GM18951 (cell line): ENCODE data around the gene BRIP1.

Source experiments
- POLR2A ChIP-seq: IDR thresholded peaks from 4 replicates; pipeline ENCODE4 v1.6.1; 2011; ENCODE audit warnings: mild to moderate bottlenecking; ENCODE audit not compliant: insufficient read length, insufficient read depth; ENCODE audit errors: extremely low read depth
- in situ Hi-C: fragments of 300-500 bp; cut with MboI; formaldehyde crosslinking; loops from one replicate; pipeline ENCODE4 v1.12.0; 2022; ENCODE audit warnings: low sequenced_read_pairs, mixed read lengths, inconsistent platforms; ENCODE audit not compliant: unreplicated experiment

BRIP1 gene

DNA sequence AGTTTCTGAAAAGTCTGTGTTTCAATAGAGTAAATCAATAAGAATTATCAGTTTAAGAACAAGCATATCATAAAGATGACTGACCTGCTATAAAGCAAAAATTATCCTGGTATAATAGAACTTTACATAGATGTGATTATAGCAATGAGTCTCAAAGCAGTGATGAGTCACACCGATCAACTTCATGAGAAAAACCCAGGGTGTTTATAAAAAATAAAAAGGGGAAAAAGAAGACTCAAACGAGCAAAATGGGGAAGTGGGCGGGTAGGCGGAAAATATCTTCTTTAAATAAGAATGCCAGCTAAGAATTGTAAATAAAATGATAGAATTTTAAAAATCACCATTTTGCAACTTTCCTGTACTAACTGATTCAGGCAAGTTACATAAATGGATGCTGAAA, 46.8 kb downstream of the BRIP1 start:
- TF ChIP-seq POLR2A = no peak
- in situ Hi-C loops = no loop called here

DNA sequence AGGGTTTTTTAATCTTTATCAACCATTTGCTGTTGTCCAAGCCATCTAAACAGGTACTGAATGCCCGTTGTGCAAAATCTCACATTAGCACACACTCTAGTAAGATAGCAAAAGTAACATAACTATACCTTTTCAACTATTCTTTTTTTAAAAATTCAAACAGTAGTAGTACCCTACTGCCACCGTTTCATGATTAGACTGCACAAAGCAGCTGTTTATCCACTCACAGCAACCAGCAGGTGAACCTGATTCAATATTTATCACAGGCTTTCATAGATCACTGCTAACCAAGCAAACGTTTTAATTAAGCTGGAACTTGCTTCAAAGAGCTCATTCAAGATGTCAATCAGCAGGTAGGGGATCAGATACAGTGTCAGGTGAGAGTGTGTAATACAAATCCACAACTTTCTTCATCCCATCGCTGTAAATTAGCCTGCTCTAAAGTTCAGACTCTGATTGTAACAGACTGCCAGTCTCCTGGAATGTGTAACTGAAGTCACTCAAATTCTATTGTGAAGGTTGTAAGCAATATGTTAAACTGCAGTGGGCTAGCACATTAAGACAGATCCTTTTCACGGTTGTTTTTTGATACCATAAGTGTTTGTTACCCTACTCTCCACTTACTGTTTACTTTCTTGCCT, 47.3 kb downstream of the BRIP1 start:
- in situ Hi-C loops = no loop called here
- TF ChIP-seq POLR2A = no peak

DNA sequence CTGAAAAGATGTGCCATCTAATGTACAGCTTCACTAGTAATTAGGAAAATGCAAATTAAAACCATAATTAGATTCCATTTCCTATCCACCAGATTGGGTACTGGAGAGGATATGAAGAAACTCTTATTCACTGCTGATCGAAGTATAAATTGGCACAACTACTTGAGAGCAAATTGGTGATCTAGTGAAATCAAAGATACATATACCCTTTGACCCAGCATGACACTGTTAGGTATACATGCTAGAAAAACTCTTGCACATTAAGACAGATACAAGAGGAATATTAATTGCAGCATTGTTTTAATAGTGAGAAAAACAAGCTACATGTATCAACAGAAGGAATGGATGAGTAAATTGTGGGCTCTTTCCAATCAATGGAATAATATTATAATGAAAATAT, 48.8 kb downstream of the BRIP1 start:
- in situ Hi-C loops = no loop called here
- no peak for TF ChIP-seq POLR2A

DNA sequence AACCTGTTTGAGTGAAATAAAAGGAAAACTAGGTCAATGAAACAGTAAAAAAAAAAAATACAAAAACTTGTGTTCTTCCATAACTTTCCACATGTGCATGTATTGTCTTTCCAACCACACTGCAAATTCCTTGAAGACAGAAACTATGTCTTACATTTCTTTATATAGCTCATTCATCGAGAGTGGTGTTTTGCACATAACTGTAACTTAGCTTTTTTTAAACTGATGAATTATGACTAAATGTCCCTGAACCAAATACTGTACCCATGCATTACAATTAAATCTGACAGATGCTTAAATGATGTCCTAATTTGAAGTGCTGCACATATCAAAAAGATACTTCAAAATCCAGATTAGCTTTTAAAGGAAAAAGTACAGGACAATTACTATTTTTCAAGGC, 50.1 kb downstream of the BRIP1 start:
- no peak for TF ChIP-seq POLR2A
- in situ Hi-C loops = no loop called here

DNA sequence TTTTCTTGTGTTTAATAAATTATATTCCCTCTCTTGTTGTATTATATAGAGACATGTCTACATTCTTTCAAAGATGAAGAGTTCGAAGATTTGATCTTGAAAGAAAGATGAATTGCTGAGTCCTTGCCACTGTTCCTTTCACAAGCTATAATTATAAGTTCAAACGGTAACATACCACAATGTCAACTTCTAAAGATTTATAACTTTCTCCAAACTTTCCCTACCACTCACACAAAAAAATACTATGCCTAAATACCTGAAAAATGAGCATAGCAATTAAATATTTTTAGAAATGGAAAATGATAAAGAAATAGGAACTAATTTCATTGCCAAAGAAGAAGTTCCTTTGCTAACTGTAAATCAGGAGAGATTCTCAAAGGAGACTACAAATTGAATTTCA, 50.6 kb downstream of the BRIP1 start:
- TF ChIP-seq POLR2A = no peak
- in situ Hi-C loops = no loop called here

DNA sequence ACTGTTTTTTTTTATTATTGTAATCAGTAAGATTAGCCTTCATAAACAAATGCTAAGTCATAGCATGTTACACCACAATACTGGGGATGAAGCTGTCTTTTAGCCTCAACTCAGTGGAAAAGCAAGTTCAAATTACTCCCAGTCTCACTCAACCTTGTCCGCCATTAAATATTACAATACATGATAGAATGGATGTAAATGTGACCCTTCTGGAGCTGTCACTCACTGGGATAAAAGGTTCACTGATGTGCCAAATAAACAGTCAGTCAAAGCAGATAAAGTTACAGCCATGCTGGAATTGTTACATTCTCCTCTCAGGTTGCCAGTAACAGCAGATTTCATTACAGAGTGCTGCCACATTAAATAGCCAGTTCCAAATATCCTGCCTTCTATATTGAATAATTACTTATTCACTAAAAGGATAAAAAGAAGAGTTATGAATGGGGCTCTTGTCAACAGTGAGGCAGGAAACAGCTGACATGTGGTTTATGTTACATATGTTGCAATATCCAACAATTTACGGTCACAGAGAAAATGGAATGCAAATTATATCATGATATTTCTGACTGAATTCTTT, 53.4 kb downstream of the BRIP1 start:
- in situ Hi-C loops = no loop called here
- no peak for TF ChIP-seq POLR2A

DNA sequence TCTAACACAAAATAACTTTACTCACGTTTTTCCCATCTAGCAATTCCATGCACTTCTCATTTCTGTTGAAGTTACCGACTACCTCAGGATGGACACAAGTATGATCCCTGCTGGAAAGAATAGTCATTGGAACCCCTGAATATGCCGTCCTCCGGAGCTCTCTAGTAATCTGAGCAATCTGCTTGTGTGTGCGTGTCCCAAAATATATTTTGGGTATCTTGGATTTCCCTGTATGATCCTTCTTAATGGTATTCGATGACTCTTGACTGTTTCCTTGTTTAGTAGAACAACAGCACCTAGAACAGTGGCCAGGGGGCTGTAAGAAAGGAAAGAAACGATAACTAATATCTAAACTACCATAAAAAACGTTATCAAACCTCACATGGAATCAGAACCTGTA, 54.9 kb downstream of the BRIP1 start:
- in situ Hi-C loops = no loop called here
- TF ChIP-seq POLR2A = no peak

DNA sequence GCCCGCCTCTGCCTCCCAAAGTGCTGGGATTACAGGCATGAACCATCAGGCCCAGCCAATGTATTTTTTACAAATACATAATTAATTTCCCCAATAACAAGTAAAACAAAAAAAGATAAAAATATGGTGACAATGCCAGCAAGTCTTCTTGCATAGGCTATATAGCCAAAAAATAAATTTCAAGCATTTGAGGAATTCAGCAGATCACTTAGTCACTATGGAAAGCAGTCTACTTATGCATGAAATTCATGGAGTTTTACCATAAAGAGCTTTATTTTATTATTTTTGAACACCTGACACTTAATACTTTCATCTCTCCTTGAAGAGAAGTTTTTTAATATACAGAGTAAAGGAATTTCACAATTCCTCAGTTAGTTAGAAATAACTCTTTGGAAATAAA, 56.4 kb downstream of the BRIP1 start:
- in situ Hi-C loops = no loop called here
- TF ChIP-seq POLR2A = no peak

DNA sequence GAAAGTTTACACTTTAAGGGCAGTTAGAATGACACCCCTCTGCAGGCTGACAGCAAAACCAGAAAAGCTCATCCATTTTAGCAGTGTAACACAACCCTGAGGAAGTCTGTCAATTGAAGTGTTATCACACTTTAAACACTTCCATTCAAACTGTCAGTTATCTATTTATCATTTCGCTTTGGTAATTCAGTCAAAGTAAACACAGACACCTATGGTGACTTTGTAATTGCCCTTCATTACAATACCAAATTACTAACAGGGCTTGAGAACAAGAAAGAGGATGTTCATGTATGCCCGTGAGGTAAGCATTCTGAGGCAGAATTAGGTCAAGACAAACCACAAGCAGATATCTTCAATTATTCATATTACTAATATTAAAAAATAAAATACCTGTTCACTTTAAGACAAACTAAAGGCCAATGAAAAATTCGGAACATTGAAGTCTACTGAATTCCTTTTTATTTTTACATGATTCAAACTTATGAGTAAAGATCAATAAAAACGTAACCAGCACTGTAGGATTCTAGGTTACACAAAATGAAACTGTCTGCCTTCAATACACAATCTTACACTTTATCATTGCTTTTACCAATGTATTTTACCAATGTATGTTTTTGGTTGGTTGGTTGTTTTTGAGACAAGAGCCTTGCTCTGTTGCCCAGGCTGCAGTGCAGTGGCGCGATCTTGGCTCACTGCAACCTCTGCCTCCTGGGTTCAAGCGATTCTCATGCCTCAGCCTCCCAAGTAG, 57.1 kb downstream of the BRIP1 start:
- no peak for TF ChIP-seq POLR2A
- in situ Hi-C loops = no loop called here

DNA sequence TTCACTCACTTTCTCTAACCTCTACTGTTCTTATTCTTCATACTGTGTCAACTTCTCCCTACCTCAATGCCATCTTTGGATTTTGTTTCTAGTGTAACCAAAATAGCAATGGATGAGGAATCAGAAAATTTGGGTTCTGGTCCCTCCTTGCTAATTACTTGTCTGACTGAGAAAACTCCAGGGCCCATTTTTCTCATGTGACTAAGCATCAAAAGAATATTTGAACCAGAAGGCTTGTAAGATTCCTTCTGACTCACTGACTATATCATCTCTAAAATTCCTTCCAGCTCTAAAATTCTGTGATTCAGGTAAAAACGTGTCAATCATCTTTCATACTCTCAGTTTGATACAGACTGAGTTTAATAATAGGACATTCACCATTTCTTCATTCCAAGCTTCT, 57.9 kb downstream of the BRIP1 start:
- no peak for TF ChIP-seq POLR2A
- in situ Hi-C loops = no loop called here

GRCh38 chr17:61803796-61804195, 59.5 kb downstream of the BRIP1 start:
- in situ Hi-C loops = no loop called here
- TF ChIP-seq POLR2A = no peak

DNA sequence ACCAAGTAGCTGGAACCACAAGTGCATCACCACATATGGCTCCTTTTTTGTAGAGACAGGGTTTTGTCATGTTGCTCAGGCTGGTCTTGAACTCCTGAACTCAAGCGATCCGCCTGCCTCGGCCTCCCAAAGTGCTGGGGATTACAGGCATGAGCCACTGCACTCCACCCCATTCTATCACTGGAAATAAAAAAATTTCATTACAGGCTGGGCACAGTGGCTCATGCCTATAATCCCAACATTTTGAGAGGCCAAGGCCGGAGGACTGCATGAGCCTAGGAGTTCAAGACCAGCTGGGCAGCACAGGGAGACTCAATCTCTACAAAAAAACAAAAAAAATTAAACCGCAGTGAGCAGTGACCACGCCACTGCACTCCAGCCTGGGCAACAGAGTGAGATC, 60.1 kb downstream of the BRIP1 start:
- TF ChIP-seq POLR2A = no peak
- in situ Hi-C loops = no loop called here

DNA sequence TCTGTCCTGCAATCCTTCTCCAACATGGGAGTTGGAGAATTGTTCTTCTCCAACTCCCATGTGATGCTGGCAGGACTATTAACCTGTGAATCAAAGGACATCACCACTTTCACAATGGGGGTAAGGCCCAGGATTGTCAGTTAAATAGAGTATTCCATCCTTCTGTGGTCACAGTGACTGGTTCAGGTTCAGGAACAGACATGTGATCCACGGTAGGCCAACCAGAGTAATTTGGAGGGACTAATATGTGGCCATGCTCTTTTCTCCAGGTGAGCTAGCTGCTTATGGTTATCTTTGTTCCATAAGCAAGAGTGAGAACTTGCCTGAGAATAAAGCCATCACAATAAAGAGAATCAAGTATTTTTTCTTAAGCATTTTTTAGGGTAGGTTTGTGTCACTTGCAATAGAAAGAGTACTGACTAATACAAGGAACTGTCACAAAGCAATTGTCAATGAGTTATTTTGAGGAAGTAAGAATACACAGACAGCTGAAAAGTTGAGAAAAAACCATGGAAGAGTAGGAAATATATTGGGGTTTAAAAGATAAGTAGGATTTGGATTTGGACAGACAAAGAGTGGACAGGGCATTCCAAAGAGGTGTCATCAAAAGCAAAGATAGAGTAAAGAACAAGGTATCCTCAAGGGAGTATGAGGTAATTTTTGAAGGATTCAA, 63.4 kb downstream of the BRIP1 start:
- in situ Hi-C loops = no loop called here

More for the DNA sequence above, 63.4 kb downstream of the BRIP1 start:
- no peak for TF ChIP-seq POLR2A
